PC-9 (cell line): ENCODE data around the gene PRR15.

Experiments used
- EZH2 ChIP-seq: fragments of 200-600 bp; sonication (generic); IDR thresholded peaks from 2 replicates; pipeline ENCODE4 v1.8.0; 2017; ENCODE audit warnings: antibody characterized with exemption, low read depth
- TF ChIP-seq, protein P1 (sequence below): fragments of 200-600 bp; sonication (generic); conservative IDR thresholded peaks from 2 replicates; pipeline ENCODE4 v1.6.1; 2017; ENCODE audit warnings: mixed run types, antibody characterized with exemption, mild to moderate bottlenecking, moderate library complexity

DNA sequence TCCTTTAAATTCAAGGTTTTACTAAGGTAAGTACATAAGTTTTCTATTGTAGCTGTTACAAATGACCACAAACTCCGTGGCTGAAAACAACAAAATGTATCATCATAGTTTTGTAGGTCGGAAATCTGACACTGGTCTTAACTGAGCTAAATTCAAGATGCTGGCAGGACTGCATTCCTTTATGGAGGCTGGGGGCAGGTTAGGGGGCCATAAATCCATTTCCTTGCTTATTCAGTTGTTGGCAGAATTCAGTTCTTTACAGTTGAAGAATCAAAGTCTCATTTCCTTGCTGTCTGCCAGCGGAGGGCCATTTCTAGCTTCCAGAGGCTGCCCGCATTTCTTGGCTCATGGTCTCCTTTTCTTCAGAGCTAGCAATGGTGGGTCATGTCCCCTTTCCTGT lies 11.2 kb upstream of the PRR15 start:
- TF ChIP-seq, protein P1, sequence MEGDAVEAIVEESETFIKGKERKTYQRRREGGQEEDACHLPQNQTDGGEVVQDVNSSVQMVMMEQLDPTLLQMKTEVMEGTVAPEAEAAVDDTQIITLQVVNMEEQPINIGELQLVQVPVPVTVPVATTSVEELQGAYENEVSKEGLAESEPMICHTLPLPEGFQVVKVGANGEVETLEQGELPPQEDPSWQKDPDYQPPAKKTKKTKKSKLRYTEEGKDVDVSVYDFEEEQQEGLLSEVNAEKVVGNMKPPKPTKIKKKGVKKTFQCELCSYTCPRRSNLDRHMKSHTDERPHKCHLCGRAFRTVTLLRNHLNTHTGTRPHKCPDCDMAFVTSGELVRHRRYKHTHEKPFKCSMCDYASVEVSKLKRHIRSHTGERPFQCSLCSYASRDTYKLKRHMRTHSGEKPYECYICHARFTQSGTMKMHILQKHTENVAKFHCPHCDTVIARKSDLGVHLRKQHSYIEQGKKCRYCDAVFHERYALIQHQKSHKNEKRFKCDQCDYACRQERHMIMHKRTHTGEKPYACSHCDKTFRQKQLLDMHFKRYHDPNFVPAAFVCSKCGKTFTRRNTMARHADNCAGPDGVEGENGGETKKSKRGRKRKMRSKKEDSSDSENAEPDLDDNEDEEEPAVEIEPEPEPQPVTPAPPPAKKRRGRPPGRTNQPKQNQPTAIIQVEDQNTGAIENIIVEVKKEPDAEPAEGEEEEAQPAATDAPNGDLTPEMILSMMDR: no peak
- TF ChIP-seq EZH2: no peak
